ENCODE measurements around the gene RAB3B.

The RAB3B gene

DNA sequence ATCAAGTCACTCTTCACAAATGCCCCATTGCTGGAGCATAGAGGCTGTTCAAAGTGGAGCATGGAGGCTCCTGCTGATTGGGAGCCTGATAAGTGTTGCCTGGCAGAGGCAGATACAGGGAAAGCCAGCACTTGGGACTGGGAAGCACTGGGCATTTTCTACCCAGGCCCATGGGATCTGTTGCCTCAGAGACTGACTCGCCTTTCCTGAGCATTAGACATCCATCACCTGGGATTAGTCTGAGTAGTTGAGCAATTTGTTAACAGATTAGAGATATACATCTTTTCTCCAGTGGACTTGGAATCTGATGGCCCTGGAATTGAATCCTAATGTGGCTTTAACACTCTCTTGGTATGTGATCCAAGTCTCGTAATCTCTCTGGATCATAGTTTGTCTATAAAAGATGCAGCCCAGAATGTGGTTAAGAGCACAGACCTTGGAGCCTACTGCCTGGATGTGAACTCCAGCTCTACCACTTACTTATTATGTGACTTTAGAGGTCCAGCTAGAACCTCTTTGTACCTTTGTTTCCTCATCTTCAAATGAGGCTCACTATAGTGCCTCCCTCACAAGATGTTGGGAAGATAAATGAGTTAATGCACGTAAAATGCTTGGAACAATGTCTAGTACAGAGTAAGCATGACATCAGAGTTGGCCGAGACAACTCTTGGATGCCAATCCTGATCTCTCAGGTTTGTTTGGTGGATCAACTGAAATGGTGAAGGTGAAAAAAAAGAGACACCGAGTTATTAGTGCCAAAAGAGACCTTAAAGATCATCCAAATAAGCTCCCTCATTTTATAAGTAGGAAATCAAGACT, 73.7 kb downstream of the RAB3B start:
- no peak overlapping the region for H3K4me3 ChIP-seq (ENCODE audit: low read length in 2 of 2)
- H3K27me3 ChIP-seq (ENCODE audit: control insufficient read depth in 1 of 2, insufficient read depth in 2 of 2, low read length in 2 of 2), result peaks cover 3 to 12% of the 10 kb centered on the region in 2 donors
- no peaks in the 10 kb centered on the region for H3K9me3 ChIP-seq (ENCODE audit: control insufficient read depth in 2 of 2, low read length in 2 of 2)
- no peak overlapping the region for H3K9ac ChIP-seq (ENCODE audit: low read length in 2 of 2)
- H3K36me3 ChIP-seq (ENCODE audit: control insufficient read depth in 2 of 2, insufficient read depth in 2 of 2, low read length in 2 of 2), result no peaks in the 10 kb centered on the region
- no peak overlapping the region for H3K27ac ChIP-seq (ENCODE audit: low read length)
- H3K4me1 ChIP-seq (ENCODE audit: control insufficient read depth, insufficient read depth, low read length), result no peaks in the 10 kb centered on the region

DNA sequence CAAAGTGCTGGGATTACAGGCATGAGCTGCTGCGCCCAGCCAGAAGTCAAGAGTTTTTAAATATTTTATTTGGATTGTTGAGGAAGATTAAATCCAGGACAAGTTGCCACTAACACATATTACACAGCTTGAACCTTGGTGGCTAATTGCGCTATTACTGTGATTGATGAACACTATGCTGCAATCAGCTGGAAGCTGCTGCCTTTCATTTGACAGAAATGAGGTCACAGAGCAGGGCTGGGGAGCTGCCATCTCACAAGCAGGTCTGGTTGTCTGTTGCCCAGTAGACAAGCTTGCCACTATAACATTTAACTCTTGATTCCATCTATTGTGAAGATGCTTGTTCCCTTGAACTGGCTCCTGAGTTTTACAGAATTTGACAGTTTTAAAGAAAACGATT, 74.5 kb downstream of the RAB3B start:
- H3K4me1 ChIP-seq (ENCODE audit: control insufficient read depth, insufficient read depth, low read length), result no peaks in the 10 kb centered on the region
- H3K27me3 ChIP-seq (ENCODE audit: control insufficient read depth in 1 of 2, insufficient read depth in 2 of 2, low read length in 2 of 2), result peaks cover 6 to 11% of the 10 kb centered on the region in 2 donors
- no peaks in the 10 kb centered on the region for H3K9me3 ChIP-seq (ENCODE audit: control insufficient read depth in 2 of 2, low read length in 2 of 2)
- no peaks in the 10 kb centered on the region for H3K36me3 ChIP-seq (ENCODE audit: control insufficient read depth in 2 of 2, insufficient read depth in 2 of 2, low read length in 2 of 2)
- H3K4me3 ChIP-seq (ENCODE audit: low read length in 2 of 2), result no peak overlapping the region
- H3K27ac ChIP-seq (ENCODE audit: low read length), result no peak overlapping the region
- H3K9ac ChIP-seq (ENCODE audit: low read length in 2 of 2), result no peak overlapping the region

DNA sequence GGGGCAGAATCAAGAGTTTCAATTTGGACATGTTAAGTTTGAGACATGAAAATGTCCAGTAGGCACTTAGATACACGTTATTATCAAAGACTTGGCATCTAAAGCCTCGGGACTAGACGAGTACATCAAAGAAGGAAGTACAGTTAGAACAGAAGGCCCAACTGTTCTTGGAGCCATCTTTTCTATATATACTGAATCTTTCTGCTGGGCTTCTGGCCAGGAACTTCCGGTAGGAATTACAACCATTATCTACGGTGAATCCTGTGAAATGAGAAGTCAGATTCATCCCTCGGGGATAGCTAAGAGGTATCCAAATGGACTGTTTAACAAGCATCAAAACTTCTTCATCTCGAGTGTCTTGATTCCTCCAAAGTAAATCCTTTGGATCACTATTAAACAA, 77.6 kb downstream of the RAB3B start:
- Histone ChIP-seq H3K27me3 (ENCODE audit: control insufficient read depth in 1 of 2, insufficient read depth in 2 of 2, low read length in 2 of 2) (peaks cover 10 to 16% of the 10 kb centered on the region in 2 donors), H3K36me3 (ENCODE audit: control insufficient read depth in 2 of 2, insufficient read depth in 2 of 2, low read length in 2 of 2) (no peaks in the 10 kb centered on the region), H3K27ac (ENCODE audit: low read length) (no peak overlapping the region), H3K4me3 (ENCODE audit: low read length in 2 of 2) (no peak overlapping the region), H3K9me3 (ENCODE audit: control insufficient read depth in 2 of 2, low read length in 2 of 2) (no peaks in the 10 kb centered on the region), H3K4me1 (ENCODE audit: control insufficient read depth, insufficient read depth, low read length) (no peaks in the 10 kb centered on the region), H3K9ac (ENCODE audit: low read length in 2 of 2) (no peak overlapping the region)

DNA sequence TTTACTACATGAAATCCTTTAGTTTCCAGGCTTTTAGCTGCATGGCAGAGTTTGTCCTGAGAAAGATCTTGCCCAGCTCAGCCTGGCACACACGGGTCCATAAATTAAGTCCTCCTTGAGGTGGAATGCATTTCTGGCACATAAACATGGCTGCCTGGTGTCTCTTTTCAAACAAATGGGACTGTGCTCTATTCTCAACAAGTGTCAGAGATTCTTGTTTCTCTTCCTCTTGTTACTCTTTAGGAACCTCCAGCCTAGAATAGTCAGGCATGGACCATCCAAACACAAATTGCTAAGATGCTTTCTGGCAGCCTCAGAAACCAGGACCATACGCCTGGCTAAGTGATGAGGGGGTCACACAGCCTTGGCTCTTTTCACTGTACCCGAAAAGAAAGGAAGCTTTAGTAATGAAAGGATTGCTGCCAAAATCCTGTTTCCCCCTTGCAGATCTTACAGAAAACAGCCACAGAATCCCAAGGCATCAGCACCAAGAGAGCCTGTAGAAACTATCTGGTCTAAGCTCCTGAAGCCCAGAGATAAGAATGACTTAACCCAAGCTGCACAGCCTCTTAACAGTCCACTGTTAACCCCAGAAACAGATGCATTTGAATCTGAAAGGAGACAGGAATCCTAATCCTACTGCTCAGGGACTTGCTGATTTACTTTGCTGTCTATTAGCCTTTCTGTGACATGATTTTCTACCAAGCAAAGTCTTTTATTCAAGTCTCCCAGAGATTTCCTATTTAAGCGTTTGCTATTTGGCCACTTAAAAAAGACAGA, 80.1 kb downstream of the RAB3B start:
- no peaks in the 10 kb centered on the region for H3K36me3 ChIP-seq (ENCODE audit: control insufficient read depth in 2 of 2, insufficient read depth in 2 of 2, low read length in 2 of 2)

DNA sequence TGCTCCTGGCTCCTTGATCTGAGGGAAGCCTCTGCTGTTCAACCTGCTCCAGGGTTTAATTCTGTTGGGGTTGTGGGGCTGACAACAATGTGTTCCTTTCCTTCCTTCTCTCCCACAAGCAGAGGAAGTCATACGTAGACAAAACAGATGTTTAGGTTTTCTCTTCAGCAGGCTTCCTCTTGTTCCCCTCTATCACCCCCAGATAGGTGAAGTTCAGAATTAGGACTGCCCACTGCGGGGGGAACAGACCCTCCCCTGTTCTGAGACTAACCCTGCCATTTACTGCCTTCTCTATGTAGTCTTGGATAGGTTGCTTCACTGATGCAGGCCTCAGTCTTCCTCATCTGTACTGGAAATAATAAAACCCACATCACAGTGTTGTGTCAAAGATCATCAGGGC, 82.0 kb downstream of the RAB3B start:
- Histone ChIP-seq H3K27ac (ENCODE audit: low read length) (no peak overlapping the region), H3K4me1 (ENCODE audit: control insufficient read depth, insufficient read depth, low read length) (no peaks in the 10 kb centered on the region), H3K4me3 (ENCODE audit: low read length in 2 of 2) (no peak overlapping the region), H3K36me3 (ENCODE audit: control insufficient read depth in 2 of 2, insufficient read depth in 2 of 2, low read length in 2 of 2) (no peaks in the 10 kb centered on the region), H3K27me3 (ENCODE audit: control insufficient read depth in 1 of 2, insufficient read depth in 2 of 2, low read length in 2 of 2) (peaks cover 18 to 26% of the 10 kb centered on the region in 2 donors), H3K9ac (ENCODE audit: low read length in 2 of 2) (no peak overlapping the region), H3K9me3 (ENCODE audit: control insufficient read depth in 2 of 2, low read length in 2 of 2) (no peaks in the 10 kb centered on the region)

More for the DNA sequence above, 80.1 kb downstream of the RAB3B start:
- Histone ChIP-seq H3K4me1 (ENCODE audit: control insufficient read depth, insufficient read depth, low read length) (no peaks in the 10 kb centered on the region), H3K27me3 (ENCODE audit: control insufficient read depth in 1 of 2, insufficient read depth in 2 of 2, low read length in 2 of 2) (peaks cover 18 to 25% of the 10 kb centered on the region in 2 donors), H3K9ac (ENCODE audit: low read length in 2 of 2) (no peak overlapping the region), H3K27ac (ENCODE audit: low read length) (no peak overlapping the region), H3K9me3 (ENCODE audit: control insufficient read depth in 2 of 2, low read length in 2 of 2) (no peaks in the 10 kb centered on the region), H3K4me3 (ENCODE audit: low read length in 2 of 2) (no peak overlapping the region)

DNA sequence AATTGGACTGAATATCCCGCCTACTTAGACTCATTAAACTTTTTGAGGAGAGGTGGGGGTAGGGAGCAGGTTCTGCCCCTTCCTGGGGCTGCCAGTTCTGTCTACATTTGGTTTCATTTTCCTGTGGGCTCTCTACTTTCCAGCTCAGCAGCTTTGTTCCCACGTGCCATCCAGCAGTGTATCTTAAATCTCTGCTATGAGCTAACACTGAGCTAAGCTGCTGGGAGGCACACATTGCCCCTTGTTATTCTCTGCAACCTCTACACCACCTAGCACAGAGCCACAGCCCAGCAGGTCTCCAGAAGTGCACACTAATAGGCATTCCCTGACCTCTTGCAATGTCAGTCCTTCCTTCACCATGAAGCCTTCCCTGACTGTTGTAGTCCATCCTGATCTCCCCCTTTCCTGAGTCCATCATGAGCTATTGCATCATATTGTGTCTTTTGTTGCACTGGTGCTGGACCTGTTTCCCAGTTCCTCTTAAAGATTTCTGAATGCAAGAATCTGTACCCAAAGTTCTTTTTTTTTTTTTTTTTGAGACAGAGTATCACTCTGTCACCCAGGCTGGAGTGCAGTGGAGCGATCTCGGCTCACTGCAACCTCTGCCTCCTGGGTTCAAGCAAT, 83.3 kb downstream of the RAB3B start:
- Histone ChIP-seq H3K36me3 (ENCODE audit: control insufficient read depth in 2 of 2, insufficient read depth in 2 of 2, low read length in 2 of 2) (no peaks in the 10 kb centered on the region), H3K4me3 (ENCODE audit: low read length in 2 of 2) (no peak overlapping the region), H3K27ac (ENCODE audit: low read length) (no peak overlapping the region), H3K9ac (ENCODE audit: low read length in 2 of 2) (no peak overlapping the region), H3K4me1 (ENCODE audit: control insufficient read depth, insufficient read depth, low read length) (no peaks in the 10 kb centered on the region), H3K27me3 (ENCODE audit: control insufficient read depth in 1 of 2, insufficient read depth in 2 of 2, low read length in 2 of 2) (peaks cover 24 to 26% of the 10 kb centered on the region in 2 donors), H3K9me3 (ENCODE audit: control insufficient read depth in 2 of 2, low read length in 2 of 2) (no peaks in the 10 kb centered on the region)

DNA sequence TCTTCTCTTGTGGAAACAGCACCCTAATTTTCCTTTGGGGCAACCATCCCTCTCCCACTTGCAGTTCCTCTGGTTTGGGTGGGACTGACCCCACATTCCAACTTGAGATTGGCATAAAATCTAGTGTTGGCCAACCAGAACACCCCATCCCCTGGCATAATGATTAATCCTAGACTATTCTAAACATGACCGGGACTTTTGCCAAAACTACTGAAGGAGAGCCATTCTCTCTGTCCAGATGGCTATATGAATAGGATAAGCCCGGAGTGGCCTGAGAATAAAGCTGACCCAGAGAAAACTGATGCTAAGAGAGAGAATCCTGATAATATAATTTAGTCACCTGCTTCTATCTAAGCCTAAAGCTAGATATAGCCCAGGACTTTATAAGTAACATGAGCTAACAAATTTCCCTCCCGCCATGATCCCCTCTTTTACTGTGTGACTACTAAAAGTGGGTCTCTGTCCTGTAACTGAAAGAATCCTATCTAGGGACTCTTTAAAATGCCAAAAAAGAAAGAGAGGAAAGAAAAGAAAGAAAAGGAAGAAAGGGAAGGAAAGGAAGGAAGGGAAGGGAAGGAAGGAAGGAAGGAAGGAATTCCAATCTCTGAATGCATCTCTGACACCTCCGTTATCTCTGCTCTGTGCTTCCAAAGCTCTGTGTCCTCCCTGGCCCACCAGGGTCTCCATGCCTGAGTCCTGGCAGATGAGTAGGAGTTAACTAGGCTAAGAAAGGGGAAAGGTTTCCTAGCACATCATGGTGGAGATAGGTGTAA, 84.0 kb downstream of the RAB3B start:
- H3K4me3 ChIP-seq (ENCODE audit: low read length in 2 of 2), result no peak overlapping the region
- no peaks in the 10 kb centered on the region for H3K36me3 ChIP-seq (ENCODE audit: control insufficient read depth in 2 of 2, insufficient read depth in 2 of 2, low read length in 2 of 2)
- no peak overlapping the region for H3K9ac ChIP-seq (ENCODE audit: low read length in 2 of 2)
- H3K4me1 ChIP-seq (ENCODE audit: control insufficient read depth, insufficient read depth, low read length), result no peaks in the 10 kb centered on the region
- H3K9me3 ChIP-seq (ENCODE audit: control insufficient read depth in 2 of 2, low read length in 2 of 2), result no peaks in the 10 kb centered on the region
- peaks cover 23 to 26% of the 10 kb centered on the region in 2 donors for H3K27me3 ChIP-seq (ENCODE audit: control insufficient read depth in 1 of 2, insufficient read depth in 2 of 2, low read length in 2 of 2)
- no peak overlapping the region for H3K27ac ChIP-seq (ENCODE audit: low read length)

DNA sequence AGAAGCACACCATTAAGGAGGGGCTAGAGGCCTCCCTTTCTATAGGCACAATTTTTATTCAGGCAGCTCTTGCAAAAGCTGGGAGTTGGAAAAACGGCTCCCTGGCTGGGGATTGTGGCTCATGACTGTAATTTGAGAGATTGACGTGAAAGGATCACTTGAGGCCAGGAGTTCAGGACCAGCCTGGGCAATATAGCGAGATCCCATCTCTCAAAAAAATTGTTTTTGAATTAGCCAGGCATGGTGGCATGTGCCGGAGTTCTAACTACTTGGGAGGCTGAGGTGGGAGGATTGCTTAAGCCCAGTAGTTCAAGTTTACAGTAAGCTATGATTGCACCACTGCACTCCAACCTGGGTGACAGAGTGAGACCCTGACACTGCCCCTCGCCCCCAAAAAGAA, 88.0 kb downstream of the RAB3B start:
- Histone ChIP-seq H3K9ac (ENCODE audit: low read length in 2 of 2) (no peak overlapping the region), H3K4me1 (ENCODE audit: control insufficient read depth, insufficient read depth, low read length) (no peaks in the 10 kb centered on the region), H3K27me3 (ENCODE audit: control insufficient read depth in 1 of 2, insufficient read depth in 2 of 2, low read length in 2 of 2) (peaks cover 14 to 24% of the 10 kb centered on the region in 2 donors), H3K4me3 (ENCODE audit: low read length in 2 of 2) (no peak overlapping the region), H3K27ac (ENCODE audit: low read length) (no peak overlapping the region), H3K9me3 (ENCODE audit: control insufficient read depth in 2 of 2, low read length in 2 of 2) (no peaks in the 10 kb centered on the region), H3K36me3 (ENCODE audit: control insufficient read depth in 2 of 2, insufficient read depth in 2 of 2, low read length in 2 of 2) (no peaks in the 10 kb centered on the region)

DNA sequence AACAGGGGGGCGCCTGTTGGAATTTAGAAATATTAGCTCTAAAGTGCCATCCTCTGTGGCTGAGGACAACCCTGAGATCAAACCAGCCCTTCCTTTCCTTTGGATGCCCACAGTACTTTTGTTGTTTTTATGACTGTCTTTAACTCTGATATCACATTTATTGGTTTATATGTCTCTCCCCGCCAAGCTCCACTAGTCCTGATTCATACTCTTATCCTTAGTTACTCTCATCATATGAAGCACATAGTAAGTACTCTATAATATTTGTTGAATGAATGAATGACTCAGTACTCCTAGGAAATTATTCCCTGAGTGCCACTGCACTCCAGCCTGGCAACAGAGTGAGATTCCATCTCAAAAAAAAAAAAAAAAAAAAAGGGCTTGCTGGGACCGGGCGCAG, 89.3 kb downstream of the RAB3B start:
- Histone ChIP-seq H3K27me3 (ENCODE audit: control insufficient read depth in 1 of 2, insufficient read depth in 2 of 2, low read length in 2 of 2) (peaks cover 11 to 23% of the 10 kb centered on the region in 2 donors), H3K27ac (ENCODE audit: low read length) (no peak overlapping the region), H3K4me1 (ENCODE audit: control insufficient read depth, insufficient read depth, low read length) (no peaks in the 10 kb centered on the region), H3K36me3 (ENCODE audit: control insufficient read depth in 2 of 2, insufficient read depth in 2 of 2, low read length in 2 of 2) (no peaks in the 10 kb centered on the region), H3K4me3 (ENCODE audit: low read length in 2 of 2) (no peak overlapping the region), H3K9me3 (ENCODE audit: control insufficient read depth in 2 of 2, low read length in 2 of 2) (no peaks in the 10 kb centered on the region), H3K9ac (ENCODE audit: low read length in 2 of 2) (no peak overlapping the region)

DNA sequence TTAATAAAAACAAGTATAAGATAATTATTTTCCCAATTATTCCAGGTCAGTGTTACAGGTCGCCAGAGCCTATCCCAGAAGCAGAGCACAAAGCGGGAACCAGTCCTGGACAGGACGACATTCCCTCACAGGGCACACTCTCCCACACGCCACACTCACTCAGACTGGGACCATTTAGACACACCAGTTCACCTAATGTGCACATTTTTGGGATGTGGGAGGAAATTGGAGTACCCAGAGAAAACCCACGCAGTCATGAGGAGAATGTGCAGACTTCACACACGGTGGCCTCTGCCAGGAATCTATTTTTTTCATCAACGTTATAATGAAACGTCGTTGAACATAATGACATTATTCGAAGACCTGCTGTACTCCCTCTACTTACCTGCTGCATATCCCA, 91.5 kb downstream of the RAB3B start:
- Histone ChIP-seq H3K4me3 (ENCODE audit: low read length in 2 of 2) (no peak overlapping the region), H3K9ac (ENCODE audit: low read length in 2 of 2) (no peak overlapping the region), H3K36me3 (ENCODE audit: control insufficient read depth in 2 of 2, insufficient read depth in 2 of 2, low read length in 2 of 2) (no peaks in the 10 kb centered on the region), H3K9me3 (ENCODE audit: control insufficient read depth in 2 of 2, low read length in 2 of 2) (no peaks in the 10 kb centered on the region), H3K4me1 (ENCODE audit: control insufficient read depth, insufficient read depth, low read length) (no peaks in the 10 kb centered on the region), H3K27ac (ENCODE audit: low read length) (no peak overlapping the region), H3K27me3 (ENCODE audit: control insufficient read depth in 1 of 2, insufficient read depth in 2 of 2, low read length in 2 of 2) (peaks cover 7 to 23% of the 10 kb centered on the region in 2 donors)

All from stomach smooth muscle (tissue), 2 donors.